GM21737 (cell line): ENCODE measurements around the gene SERPINA9.

ENCODE experiments used
- ATAC-seq: cut with Tn5 transposase; IDR thresholded peaks from one replicate; pipeline ENCODE4 v1.9.1; 2021; ENCODE audit warnings: mild to moderate bottlenecking, moderate library complexity; ENCODE audit not compliant: unreplicated experiment

The SERPINA9 gene

DNA sequence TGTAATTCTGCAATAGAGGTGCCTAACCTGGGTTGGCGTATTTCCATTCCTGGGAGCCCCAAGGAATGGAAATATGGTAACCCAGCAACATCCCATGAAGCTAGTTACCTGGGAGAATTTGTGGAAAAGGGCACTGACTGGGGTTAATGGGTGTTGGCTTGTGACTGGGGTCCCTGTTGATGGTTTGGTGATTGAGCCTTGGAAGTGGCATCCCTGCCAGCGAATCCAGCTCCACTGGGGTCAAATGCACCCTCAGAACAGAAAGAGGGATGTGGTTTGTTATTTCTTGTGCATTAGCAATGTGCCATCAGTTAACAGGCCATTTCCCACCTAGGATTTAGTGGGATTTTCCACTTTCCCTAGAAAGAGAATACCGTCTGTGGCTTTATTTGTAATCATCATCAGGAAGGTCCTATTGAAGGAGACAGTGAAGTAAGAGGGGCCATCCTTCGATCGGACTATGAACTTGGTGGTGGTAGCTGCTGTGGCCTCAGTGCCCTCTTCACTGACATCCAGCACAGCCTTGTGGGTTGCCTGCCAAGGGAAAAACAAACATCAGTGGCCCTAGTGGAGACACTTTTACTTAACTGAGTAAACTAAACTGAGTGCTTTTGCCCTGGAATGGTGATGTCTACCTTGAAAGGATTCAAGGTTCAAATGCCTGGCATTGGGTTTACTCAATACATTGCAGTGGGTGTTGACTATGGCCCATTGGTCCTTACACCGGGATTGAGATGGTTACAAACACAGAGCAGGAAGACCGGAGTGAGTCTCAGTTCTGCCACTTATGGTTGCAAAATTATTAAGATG, 13.0 kb downstream of the SERPINA9 start:
- no peak for ATAC-seq

GRCh38 chr14:94462219-94462551, 13.8 kb downstream of the SERPINA9 start:
- no peak for ATAC-seq

- no peak for ATAC-seq
These were observed 14.3 kb downstream of the SERPINA9 start for GRCh38 chr14:94461526-94462218.

- no peak for ATAC-seq
These were observed 15.2 kb downstream of the SERPINA9 start for GRCh38 chr14:94460631-94461416.

- no peak for ATAC-seq
These were observed 17.3 kb downstream of the SERPINA9 start for GRCh38 chr14:94458558-94459205.

DNA sequence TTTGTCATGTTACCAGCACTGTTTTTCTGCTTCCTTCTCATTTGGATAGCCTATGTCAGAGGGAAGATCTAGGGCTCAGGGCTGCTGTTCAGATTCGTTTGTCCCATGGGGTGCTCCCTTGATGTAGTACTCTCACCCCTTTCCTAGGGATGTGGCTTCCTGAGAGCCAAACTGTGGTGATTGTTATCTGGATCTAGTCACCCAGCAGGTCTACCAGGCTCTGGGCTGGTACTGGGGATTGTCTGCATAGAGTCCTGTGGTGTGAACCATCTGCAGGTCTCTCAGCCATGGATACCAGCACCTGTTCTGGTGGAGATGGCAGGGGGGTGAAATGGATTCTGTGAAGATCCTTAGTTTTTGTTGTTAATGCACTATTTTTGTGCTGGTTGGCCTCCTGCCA, 17.9 kb downstream of the SERPINA9 start:
- no peak for ATAC-seq

- ATAC-seq: no peak
These were observed 20.1 kb downstream of the SERPINA9 start for GRCh38 chr14:94455928-94456327.

- no peak for ATAC-seq
These were observed 24.2 kb downstream of the SERPINA9 start for GRCh38 chr14:94451826-94452225.

- no peak for ATAC-seq
These were observed 24.8 kb downstream of the SERPINA9 start for GRCh38 chr14:94451091-94451771.

GRCh38 chr14:94450722-94451090, 25.3 kb downstream of the SERPINA9 start:
- no peak for ATAC-seq

DNA sequence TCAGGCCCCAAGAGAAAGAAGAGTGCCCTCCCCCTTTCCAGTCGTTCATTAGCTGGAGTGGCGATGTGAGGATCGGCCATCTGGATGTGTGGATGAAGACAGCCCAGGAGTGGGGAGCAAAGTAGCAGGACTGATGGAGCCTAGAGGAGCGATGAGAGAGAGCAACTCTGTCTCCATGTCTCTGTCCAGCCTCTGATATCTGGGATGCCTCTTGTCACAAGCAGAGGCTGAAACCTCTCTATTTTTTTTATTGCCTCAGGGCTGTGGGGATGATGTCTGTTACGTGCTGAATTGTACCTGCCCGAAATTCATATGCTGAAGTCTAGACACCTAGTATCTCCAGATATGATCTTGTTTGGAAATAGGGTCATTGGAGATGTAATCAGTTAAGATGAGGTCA, 26.1 kb downstream of the SERPINA9 start:
- ATAC-seq: no peak

DNA sequence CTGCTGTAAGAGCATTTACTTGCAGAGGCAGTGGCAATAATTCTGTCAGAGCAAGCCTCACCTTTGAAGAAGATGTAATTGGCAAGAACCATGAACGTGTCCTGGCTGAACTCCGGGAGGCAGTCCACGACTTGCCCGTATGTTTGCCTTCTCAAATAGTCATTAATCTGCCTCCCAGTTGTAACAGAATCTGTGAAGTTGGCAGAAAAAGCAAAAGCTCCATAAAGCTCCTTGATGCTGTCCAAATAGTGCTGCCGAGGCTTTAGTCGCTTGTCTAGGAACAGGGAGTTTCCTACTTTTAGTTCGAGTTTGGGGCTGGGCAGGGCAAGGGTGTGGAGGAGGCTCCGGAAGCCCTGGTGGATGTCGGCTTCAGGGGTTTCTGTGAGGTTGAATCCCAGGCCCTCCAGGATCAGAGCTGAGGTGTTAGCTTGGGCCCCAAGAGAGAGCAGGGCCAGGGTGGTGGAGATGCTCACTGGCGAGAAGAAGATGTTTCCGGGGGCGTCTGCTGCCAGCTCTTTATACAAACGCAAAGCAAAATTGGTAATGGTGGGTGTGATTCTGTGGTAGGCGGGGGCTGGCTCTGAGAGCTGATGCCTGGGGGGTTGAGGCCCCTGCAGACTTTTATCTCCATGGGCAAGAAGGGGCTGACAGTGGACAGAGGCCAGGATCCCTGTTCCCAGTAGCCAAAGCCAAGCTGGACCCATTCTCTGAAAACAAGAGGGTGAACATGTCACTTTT, 27.8 kb downstream of the SERPINA9 start:
- ATAC-seq: no peak

DNA sequence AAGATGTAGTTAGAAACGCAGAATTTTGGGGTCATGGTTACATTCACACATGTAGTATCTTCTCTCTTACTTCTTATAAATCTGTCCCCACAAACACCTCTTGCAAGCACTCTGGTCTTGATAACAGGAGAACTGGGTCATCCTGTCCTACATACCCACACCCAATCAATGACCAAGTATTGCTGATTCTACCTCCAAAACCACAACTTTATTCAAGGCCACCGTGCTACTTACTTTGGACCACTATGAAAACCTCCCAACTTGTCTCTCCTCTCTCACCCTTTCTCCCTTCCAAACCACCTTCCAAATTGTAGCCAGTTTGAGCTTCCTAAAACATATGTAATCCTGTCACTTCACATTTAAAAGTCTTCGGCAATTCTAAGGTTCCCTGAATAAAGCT, 28.8 kb downstream of the SERPINA9 start:
- ATAC-seq: no peak

DNA sequence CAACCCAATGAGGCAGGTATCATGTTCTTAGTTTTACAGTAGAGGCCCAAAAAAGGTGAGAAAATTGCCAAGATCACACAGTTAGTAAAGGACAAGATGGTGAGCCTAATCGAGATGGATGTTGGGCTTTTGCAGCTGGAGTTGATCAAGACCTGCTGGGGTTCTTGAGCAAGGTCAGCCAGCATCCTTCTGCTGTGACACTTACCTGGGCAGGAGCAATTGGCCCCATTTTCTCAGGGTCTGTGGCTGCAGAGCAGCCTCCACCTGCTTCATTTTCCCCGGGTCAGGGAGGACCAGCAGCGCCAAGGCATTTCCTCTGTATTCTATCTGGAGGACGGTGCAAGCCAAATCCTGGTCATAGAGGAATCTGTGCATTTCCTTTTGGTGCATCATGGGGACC, 29.9 kb downstream of the SERPINA9 start:
- ATAC-seq: no peak

DNA sequence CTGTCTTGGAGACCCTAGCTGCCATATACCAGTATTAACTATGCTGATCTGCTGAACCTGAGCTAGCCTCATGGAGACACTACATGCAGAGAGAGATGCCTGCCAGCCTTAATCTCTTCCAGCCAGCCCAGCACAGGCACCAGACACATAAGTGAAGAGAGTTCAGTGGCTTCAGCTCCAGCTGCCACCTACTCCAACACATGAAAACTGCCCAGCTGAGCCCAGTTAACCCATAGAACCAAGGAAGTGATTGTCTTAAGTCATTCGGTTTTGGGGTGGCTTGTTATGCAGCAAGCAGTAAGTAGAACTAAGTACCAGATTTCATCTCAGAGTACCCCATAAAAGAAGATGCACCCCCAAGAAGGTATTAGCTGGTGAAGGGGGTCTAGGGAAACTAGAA, 31.0 kb downstream of the SERPINA9 start:
- ATAC-seq: no peak

DNA sequence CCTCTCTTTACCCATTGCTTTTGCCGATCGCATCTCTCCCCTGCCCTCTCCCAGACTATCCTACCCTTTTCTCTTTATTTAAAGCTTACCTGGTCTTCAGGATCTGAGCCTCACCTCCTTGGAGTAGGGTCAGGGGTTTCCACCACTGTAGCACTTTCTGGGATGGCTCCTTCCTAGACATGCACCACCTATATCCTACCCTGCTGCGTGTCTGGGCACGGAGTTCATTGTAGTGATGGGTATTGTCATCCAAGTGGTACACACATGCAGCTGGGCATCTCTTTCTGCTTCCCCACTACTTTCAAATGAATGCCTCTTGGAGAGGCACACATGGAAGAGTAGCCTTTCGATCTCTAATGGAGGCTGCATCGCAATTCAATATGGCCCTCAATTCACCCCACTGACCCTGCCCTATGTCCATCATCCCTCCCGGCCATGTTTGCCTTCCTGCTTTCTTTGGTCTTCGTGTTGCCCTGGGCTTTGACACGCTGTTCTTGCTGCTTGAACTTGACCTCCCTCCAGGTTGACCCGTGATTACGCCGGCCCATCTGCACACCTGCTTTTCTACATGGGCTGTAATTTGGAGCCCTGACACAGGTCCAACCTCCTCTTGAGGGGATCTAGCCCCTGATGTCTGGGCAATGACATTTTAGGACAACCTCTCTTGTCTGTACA, 34.3 kb downstream of the SERPINA9 start:
- no peak for ATAC-seq

DNA sequence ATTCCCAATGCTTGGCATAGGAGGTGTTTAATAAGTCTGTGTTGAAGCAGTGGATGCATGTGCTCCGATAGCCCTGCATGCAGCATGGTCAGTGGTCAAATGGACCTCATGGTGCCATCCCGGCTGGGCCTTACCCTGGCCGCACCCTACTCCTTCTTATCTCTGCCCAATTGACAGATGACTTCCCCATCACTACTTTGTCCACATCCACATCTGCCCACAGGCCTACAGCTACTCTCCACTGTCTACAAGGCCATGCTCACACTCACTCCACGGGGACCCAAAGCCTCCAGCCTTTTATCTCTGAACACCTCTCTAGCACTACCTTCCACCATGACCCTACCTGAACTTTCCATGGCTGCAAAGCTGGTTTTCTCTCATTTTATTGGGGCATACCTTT, 34.9 kb downstream of the SERPINA9 start:
- ATAC-seq: no peak

DNA sequence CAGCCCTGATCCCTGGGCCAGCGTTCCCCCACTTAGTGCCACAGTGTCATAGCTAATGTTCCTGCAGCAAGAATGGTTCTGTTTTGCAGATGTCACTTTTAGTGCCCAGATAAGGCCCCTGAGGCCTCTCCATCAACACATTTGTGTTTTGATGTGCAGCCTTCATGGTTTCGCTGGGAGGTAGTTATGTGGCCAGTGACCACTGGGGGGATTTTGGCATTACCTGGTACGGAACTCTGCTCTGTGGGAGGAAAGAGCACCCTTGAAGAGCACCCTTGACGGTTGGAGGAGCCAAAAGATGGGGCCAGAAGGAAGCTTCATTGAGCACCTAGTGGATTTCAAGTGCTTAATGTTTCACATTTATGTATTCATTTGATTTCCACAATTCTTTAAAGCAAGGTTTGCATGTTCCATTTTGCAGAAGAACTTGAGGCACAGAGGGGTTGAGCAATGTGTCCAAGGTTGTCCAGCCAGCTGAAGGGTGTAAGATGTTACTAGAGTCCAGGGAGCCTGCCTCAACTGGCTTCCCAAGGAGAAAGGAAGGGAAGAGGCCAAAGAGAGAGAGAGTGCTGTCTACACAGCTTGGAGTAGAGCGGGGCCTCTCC, 36.4 kb downstream of the SERPINA9 start:
- no peak for ATAC-seq

- ATAC-seq: no peak
These were observed 47.4 kb downstream of the SERPINA9 start for GRCh38 chr14:94428610-94429009.
